Keratinocyte (primary cell): ENCODE measurements around the gene XPNPEP2.

Source experiments
- EZH2 ChIP-seq: IDR thresholded peaks from one replicate; pipeline ENCODE4 v1.6.1; 2012; ENCODE audit warnings: inconsistent platforms, mild to moderate bottlenecking, low read length, moderate library complexity
- TF ChIP-seq, protein P1 (sequence below), 3 experiments: IDR thresholded peaks in 1 of 3; conservative IDR thresholded peaks in 1 of 3; optimal IDR thresholded peaks in 1 of 3; 2 replicates in 2 of 3; 3 replicates in 1 of 3; pipeline versions ENCODE3 to v1.5.1; 2011; ENCODE audit warnings: low read length in 3 of 3, mild to moderate bottlenecking in 3 of 3, moderate library complexity in 2 of 3, control low read depth in 1 of 3, inconsistent platforms in 1 of 3; ENCODE audit not compliant: insufficient read depth in 2 of 3; ENCODE audit errors: extremely low read depth in 1 of 3

GRCh38 chrX:129782706-129783105 is 43.9 kb downstream of the XPNPEP2 start:
- TF ChIP-seq, protein P1, sequence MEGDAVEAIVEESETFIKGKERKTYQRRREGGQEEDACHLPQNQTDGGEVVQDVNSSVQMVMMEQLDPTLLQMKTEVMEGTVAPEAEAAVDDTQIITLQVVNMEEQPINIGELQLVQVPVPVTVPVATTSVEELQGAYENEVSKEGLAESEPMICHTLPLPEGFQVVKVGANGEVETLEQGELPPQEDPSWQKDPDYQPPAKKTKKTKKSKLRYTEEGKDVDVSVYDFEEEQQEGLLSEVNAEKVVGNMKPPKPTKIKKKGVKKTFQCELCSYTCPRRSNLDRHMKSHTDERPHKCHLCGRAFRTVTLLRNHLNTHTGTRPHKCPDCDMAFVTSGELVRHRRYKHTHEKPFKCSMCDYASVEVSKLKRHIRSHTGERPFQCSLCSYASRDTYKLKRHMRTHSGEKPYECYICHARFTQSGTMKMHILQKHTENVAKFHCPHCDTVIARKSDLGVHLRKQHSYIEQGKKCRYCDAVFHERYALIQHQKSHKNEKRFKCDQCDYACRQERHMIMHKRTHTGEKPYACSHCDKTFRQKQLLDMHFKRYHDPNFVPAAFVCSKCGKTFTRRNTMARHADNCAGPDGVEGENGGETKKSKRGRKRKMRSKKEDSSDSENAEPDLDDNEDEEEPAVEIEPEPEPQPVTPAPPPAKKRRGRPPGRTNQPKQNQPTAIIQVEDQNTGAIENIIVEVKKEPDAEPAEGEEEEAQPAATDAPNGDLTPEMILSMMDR (optimal IDR thresholded peaks at IDR 0.05 in 1 of 3, IDR thresholded peaks at IDR 0.05 in 1 of 3, conservative IDR thresholded peaks at IDR 0.05 in 1 of 3; ENCODE audit: extremely low read depth in 1 of 3, insufficient read depth in 2 of 3, low read length in 3 of 3) = no peak
- no peak for TF ChIP-seq EZH2
